ENCODE results near the gene ARHGAP42.

ARHGAP42 gene

DNA sequence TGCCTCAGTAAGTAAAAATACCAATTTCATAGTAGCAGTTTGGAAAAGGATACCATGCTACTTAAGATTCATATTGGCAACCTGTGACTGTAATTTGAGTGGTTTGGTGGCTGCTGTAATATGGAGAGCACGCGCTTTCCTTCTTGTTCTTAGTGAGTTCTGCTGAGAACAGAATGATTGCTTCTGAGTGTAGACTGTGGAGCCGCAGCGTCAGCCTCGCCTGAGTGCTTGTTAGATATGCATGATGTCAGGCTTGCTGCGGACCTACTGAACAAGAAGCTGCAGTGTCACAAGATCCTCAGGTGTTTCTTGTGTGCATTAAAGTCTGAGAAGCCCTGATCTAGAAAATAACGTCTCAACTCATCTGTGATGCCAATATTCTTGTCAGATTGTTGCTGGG lies 143.2 kb downstream of the ARHGAP42 start:
- TF ChIP-seq, protein P1, sequence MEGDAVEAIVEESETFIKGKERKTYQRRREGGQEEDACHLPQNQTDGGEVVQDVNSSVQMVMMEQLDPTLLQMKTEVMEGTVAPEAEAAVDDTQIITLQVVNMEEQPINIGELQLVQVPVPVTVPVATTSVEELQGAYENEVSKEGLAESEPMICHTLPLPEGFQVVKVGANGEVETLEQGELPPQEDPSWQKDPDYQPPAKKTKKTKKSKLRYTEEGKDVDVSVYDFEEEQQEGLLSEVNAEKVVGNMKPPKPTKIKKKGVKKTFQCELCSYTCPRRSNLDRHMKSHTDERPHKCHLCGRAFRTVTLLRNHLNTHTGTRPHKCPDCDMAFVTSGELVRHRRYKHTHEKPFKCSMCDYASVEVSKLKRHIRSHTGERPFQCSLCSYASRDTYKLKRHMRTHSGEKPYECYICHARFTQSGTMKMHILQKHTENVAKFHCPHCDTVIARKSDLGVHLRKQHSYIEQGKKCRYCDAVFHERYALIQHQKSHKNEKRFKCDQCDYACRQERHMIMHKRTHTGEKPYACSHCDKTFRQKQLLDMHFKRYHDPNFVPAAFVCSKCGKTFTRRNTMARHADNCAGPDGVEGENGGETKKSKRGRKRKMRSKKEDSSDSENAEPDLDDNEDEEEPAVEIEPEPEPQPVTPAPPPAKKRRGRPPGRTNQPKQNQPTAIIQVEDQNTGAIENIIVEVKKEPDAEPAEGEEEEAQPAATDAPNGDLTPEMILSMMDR (IDR thresholded peaks at IDR 0.05) = no peak
- Histone ChIP-seq H3K4me3 (no peak overlapping the region), H3K27ac (no peak overlapping the region)
- DNase-seq (ENCODE audit: low spot score) = no peak

DNA sequence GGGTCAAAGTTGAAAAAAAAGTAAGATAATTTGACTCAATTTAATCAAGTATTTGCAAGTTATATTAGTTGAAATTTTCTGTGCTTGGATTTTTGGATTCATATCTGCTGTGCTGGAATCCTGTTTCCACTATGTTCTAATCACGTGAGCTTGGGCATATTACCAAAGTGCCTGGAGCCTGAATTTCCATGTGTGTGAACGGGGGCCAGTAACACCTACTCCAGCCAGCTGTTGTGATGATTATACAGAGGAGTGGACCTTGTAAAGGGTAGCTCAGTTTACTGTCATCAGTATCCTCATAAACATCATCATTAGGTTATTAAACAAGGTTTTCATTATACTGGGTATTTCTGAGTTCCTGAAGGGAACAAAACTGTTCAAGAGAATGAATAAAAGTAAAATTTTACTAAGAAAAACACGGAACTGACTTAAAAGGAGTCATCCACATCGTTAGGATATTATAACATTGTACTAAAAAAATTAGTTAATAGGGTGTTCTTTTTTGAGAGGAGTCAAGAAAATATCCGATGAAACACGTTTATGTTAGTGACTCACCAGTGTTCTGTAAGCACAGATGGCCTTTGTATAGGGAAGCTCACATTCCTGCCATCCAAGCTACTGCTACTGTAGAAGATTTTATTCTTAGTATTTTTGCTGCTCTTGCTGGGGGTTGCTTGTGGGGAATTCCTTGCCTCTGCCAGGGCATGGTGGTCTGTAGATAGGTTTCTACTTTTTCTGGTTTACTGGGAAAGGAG lies 144.1 kb downstream of the ARHGAP42 start:
- no peak overlapping the region for H3K4me3 ChIP-seq
- H3K27ac ChIP-seq = no peak overlapping the region
- TF ChIP-seq, protein P1 (IDR thresholded peaks at IDR 0.05) = no peak
- DNase-seq (ENCODE audit: low spot score) = no peak

DNA sequence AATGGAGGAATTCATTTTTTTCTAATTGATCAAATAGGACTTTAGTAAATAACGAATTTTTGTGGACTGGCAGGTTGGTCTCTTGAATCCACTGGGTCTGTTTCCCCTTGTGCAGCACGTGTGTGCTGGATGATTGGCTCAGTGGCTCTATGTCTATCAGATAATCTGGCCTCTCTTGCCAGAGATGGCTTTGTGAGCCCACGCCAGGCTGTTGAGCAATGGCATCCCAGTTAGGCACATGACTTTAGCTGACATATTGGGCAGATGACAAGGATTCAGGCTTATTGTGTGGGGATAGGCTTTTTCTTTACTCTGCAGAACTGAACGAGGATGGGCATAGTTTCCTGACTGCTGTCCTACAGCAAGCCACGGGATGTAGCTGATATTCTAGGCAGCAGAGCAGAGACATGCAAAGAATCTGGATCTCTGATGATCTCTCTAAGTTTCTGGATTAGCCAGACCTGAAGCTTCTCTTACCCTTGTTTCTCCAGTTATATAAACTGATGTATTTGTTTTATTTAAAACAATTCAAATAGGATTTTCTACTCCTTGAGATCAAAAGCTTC lies 144.9 kb downstream of the ARHGAP42 start:
- no peak overlapping the region for H3K4me3 ChIP-seq
- TF ChIP-seq, protein P1 (IDR thresholded peaks at IDR 0.05) = no peak
- H3K27ac ChIP-seq = no peak overlapping the region
- no peak for DNase-seq (ENCODE audit: low spot score)

DNA sequence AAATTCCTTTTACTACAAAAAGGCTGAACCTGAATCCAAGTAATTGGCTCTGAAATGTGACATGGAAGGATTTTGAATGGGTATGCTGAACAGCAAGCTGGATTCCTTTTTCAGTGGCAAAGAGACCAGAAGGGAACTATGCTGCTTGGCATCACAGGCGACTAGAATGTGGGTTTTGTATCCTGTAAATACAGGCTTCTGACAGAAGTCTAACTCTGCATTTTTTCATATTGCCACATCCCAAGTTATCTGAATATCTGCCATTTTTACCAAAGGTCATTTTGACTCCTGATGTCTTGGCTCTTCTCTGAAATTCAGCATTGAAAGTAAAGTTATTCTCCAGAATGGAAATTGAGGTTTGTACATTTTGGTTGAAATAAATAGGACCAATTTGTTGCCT lies 145.7 kb downstream of the ARHGAP42 start:
- DNase-seq (ENCODE audit: low spot score) = no peak
- Histone ChIP-seq H3K4me3 (no peak overlapping the region), H3K27ac (no peak overlapping the region)
- TF ChIP-seq, protein P1 (IDR thresholded peaks at IDR 0.05) = no peak

DNA sequence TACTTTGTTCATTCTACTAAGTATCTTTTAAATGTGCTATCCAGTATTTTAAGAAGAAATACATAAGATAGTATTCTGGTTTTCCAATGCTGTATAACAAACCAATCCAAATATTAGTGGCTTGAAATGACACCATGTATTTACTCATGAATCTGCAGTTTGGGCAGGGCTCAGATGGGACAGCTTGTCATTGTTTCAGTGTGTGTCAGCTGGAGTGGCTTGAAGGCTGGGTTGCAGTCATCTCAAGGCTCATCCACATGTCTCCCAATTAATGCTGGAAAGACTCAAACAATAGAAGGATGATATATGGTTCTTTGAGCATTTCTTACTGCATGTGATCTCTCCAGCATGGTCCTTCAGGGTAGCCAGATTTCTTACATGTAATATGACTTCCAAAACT lies 146.2 kb downstream of the ARHGAP42 start:
- DNase-seq (ENCODE audit: low spot score) = no peak
- Histone ChIP-seq H3K27ac (no peak overlapping the region), H3K4me3 (no peak overlapping the region)
- TF ChIP-seq, protein P1 (IDR thresholded peaks at IDR 0.05) = no peak

DNA sequence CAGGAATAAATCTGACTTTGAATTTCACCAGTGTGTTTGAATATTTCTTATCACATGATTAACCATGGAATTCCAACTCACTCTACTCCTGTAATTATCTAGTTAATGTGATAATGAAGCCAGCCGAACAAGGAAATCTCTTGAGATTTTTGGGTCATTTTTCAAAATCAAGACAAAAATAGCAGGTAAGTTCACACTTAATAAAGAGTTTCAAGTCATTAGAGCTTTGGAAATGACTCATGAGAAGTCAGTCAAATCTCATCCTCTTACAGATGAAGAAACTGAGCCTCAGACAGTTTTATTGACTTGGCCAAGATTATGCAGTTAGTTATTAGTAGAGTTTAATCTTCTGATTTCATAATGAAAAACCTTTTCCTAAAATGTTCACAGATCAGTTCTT lies 148.8 kb downstream of the ARHGAP42 start:
- H3K27ac ChIP-seq = no peak overlapping the region
- H3K4me3 ChIP-seq = no peak overlapping the region
- TF ChIP-seq, protein P1 (IDR thresholded peaks at IDR 0.05) = no peak
- DNase-seq (ENCODE audit: low spot score) = no peak

DNA sequence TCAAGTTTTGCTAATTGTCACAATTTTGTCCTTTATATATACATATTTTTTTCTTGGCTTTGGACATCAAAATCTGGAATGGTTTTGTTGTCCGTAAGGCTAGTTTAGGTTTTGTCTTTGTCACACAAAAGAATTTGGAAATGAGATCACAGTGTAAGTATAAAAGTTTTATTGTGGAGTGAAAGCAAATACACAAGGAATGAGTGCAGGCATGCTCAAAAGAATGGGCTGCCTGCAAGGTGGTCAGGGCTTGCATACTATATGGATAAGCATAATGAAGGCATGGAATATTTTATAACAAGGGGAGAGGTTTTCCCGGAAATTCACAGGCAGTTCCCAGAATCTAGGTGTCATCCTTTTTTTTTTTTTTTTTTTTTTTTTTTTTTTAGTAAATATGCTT lies 150.2 kb downstream of the ARHGAP42 start:
- TF ChIP-seq, protein P1 (IDR thresholded peaks at IDR 0.05) = no peak
- DNase-seq (ENCODE audit: low spot score) = no peak
- no peak overlapping the region for H3K4me3 ChIP-seq
- no peak overlapping the region for H3K27ac ChIP-seq
